ENCODE results near the gene DEFB112.

DEFB112 gene

GRCh38 chr6:50096296-50096695 lies 46.6 kb upstream of the DEFB112 start:
- H3F3A ChIP-seq (ENCODE audit: insufficient read depth), result no peaks in the 10 kb centered on the region
- no peak overlapping the region for H3K9ac ChIP-seq (ENCODE audit: low read length)
- no peak overlapping the region for H2AFZ ChIP-seq (ENCODE audit: low read depth, low read length, severe bottlenecking)
- TF ChIP-seq EZH2phosphoT487 (conservative IDR thresholded peaks at IDR 0.05; ENCODE audit: low read length), result no peak
- TF ChIP-seq CTCF (IDR thresholded peaks at IDR 0.05; ENCODE audit: insufficient read depth, low read length, poor library complexity, severe bottlenecking), result no peak
- no peaks in the 10 kb centered on the region for H3K9me3 ChIP-seq (ENCODE audit: insufficient read depth, low read length)
- H3K27me3 ChIP-seq (ENCODE audit: low read length), result no peaks in the 10 kb centered on the region
- H3K79me2 ChIP-seq (ENCODE audit: insufficient read depth, low read length), result no peaks in the 10 kb centered on the region
- H3K4me3 ChIP-seq (ENCODE audit: insufficient read depth, low read length, poor library complexity, severe bottlenecking), result no peak overlapping the region
- H3K36me3 ChIP-seq (ENCODE audit: low read length), result no peaks in the 10 kb centered on the region
- H3K27ac ChIP-seq (ENCODE audit: low read depth, low read length), result no peak overlapping the region
- H4K20me1 ChIP-seq (ENCODE audit: low read depth, low read length), result no peaks in the 10 kb centered on the region
- H3K4me2 ChIP-seq (ENCODE audit: low read depth, low read length, poor library complexity, severe bottlenecking), result no peak overlapping the region
- 0 out of 2 replicates have a peak, but pooled peaks cover 2% of the 10 kb centered on the region for H3K9me2 ChIP-seq (replicated peaks; ENCODE audit: insufficient read depth, low read length)

DNA sequence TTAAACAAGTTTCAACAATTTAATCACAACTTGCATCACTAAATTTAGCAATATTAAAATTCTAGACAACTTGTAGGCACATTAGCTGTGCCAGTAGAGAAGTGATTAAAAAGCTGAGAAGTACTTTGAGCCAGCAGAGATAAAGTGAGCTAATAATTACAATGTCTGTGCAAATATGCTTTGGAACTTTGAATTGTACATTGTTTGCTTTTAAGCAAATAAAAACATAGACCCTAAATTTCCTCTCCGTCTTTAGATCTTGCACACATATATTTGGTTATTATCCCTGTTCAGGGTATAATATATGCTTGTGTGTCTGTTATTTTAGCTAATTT lies 44.2 kb upstream of the DEFB112 start:
- Histone ChIP-seq H3K79me2 (ENCODE audit: insufficient read depth, low read length) (no peaks in the 10 kb centered on the region), H3K27me3 (ENCODE audit: low read length) (no peaks in the 10 kb centered on the region), H3K4me3 (ENCODE audit: insufficient read depth, low read length, poor library complexity, severe bottlenecking) (no peak overlapping the region), H3K9me3 (ENCODE audit: insufficient read depth, low read length) (no peaks in the 10 kb centered on the region), H4K20me1 (ENCODE audit: low read depth, low read length) (no peaks in the 10 kb centered on the region), H3K9me2 (replicated peaks; ENCODE audit: insufficient read depth, low read length) (0 out of 2 replicates have a peak, but pooled peaks cover 2% of the 10 kb centered on the region), H3K4me2 (ENCODE audit: low read depth, low read length, poor library complexity, severe bottlenecking) (no peak overlapping the region), H3K36me3 (ENCODE audit: low read length) (no peaks in the 10 kb centered on the region), H3F3A (ENCODE audit: insufficient read depth) (no peaks in the 10 kb centered on the region), H3K27ac (ENCODE audit: low read depth, low read length) (no peak overlapping the region), H2AFZ (ENCODE audit: low read depth, low read length, severe bottlenecking) (no peak overlapping the region), H3K9ac (ENCODE audit: low read length) (no peak overlapping the region)
- no peak for TF ChIP-seq EZH2phosphoT487 (conservative IDR thresholded peaks at IDR 0.05; ENCODE audit: low read length)
- no peak for TF ChIP-seq CTCF (IDR thresholded peaks at IDR 0.05; ENCODE audit: insufficient read depth, low read length, poor library complexity, severe bottlenecking)

DNA sequence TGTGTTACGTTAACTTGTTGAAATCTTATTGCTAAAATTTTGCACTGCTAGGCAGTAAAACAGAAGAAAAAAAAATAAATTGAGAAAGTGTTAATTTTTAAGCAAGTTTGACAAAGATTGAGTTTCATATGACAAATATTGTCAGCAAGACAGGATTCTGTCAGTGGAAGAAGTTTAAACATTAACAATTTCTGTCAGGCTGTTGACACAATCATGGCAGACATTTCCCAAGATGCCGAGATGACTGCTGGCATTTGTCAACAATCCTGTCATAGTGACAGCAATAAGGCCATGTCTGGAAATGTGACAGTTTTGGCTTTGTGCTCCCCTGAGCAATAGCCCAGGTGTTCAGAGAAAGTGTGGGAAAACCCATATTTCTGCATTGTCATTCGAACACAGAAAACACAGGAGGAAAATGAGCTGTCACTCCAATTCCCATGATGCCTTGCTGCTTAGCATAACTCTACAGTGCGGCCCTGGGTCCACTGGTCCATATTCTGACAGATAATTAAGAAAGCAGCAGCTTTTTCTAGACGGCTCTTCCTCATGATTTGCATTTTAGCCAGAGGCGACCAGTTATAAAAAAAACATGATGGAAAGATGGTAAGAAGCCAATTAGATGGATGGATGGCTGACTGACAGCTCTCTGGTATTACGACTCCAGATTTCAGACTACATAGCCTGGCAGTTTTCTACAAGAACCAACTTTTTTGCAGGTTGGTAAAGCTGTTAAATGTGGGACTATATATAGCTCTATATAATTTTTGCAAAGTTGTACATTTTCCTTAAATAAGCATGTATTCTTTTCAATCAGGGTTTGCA lies 43.6 kb upstream of the DEFB112 start:
- Histone ChIP-seq H3K79me2 (ENCODE audit: insufficient read depth, low read length) (no peaks in the 10 kb centered on the region), H2AFZ (ENCODE audit: low read depth, low read length, severe bottlenecking) (no peak overlapping the region), H3K9me3 (ENCODE audit: insufficient read depth, low read length) (no peaks in the 10 kb centered on the region), H3K4me2 (ENCODE audit: low read depth, low read length, poor library complexity, severe bottlenecking) (no peak overlapping the region), H3F3A (ENCODE audit: insufficient read depth) (no peaks in the 10 kb centered on the region), H3K4me3 (ENCODE audit: insufficient read depth, low read length, poor library complexity, severe bottlenecking) (no peak overlapping the region), H3K36me3 (ENCODE audit: low read length) (no peaks in the 10 kb centered on the region), H3K27ac (ENCODE audit: low read depth, low read length) (no peak overlapping the region), H3K9ac (ENCODE audit: low read length) (no peak overlapping the region), H3K27me3 (ENCODE audit: low read length) (no peaks in the 10 kb centered on the region), H4K20me1 (ENCODE audit: low read depth, low read length) (no peaks in the 10 kb centered on the region), H3K9me2 (replicated peaks; ENCODE audit: insufficient read depth, low read length) (0 out of 2 replicates have a peak, but pooled peaks cover 2% of the 10 kb centered on the region)
- TF ChIP-seq CTCF (IDR thresholded peaks at IDR 0.05; ENCODE audit: insufficient read depth, low read length, poor library complexity, severe bottlenecking) (no peak), EZH2phosphoT487 (conservative IDR thresholded peaks at IDR 0.05; ENCODE audit: low read length) (no peak)
